Limb (tissue), 2 donors: ENCODE measurements around the gene PLK4.
"Not testable (repeated sequence)": the region's sequence is repeated elsewhere in the genome, so short reads cannot be mapped to it uniquely, and the experiment has no call there.

ENCODE experiments used
- DNase-seq, 2 donors: peaks; one replicate each; pipeline ENCODE4 v3.0.0-alpha.2; 2016; ENCODE audit errors: extremely low spot score in 2 of 2

PLK4 gene

GRCh38 chr4:127905029-127905428 lies 24.3 kb downstream of the PLK4 start:
- no peak for DNase-seq

- DNase-seq, result no peak
These were observed 35.8 kb downstream of the PLK4 start for GRCh38 chr4:127916512-127916911.

DNA sequence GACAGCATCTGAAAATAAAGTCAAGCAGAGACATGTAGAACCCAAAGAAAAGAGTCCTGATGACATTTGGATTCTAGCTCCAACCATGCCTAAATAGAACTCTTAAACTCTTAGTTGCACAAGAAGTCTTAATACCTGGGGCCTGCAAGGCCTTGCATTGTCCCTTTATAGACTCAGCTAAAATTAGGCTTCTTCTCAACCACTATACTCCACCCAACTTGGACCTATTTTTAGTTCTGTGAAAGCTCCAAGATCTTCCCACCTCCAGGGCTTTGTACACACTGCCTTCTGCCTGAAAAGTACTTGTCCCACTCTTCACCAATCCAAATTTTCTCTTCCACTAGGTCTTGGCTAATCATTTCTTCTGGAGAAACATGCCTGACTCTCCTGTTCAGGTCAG lies 36.5 kb downstream of the PLK4 start:
- no peak for DNase-seq

DNA sequence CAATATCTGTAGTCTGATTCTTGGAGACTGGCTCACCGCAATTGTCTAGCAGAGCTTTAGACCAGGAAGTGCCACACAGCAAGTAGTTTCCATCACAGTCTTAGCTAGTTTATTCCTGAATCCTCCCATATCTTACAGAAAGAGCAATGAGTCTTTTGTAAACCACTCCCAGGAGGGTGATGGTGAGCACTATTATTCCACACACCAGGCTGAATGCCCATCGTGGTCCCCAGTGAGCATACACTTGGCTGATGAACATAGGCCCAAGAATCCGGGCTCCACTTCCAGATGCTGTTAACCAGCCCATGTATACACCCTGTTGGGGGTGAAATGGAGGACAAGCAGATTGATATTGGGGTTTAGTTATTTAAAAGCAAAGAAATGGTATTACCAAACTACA lies 39.8 kb downstream of the PLK4 start:
- no peak for DNase-seq

DNA sequence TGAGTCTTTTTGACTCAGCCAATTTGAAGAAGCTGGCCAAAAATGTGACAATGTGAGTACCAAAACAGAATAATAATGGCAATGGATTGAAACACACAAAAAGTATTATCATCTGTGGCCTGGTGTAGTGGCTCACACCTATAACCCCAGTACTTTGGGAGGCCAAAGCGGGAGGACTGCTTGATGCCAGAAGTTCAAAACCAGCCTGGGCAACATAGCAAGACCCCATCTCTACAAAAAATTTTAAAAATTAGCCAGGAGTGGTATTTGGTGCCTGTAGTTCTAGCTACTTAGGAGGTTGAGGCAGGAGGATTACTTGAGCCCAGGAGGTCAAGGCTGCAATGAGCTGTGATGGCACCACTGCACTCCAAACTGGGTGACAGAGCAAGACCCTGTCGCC lies 41.5 kb downstream of the PLK4 start:
- DNase-seq, result no peak

- DNase-seq, result not testable (repeated sequence)
These were observed 45.0 kb downstream of the PLK4 start for GRCh38 chr4:127925720-127926119.

GRCh38 chr4:127930175-127930574 lies 49.5 kb downstream of the PLK4 start:
- no peak for DNase-seq

GRCh38 chr4:127931836-127932235 lies 51.1 kb downstream of the PLK4 start:
- DNase-seq, result not testable (repeated sequence)

DNA sequence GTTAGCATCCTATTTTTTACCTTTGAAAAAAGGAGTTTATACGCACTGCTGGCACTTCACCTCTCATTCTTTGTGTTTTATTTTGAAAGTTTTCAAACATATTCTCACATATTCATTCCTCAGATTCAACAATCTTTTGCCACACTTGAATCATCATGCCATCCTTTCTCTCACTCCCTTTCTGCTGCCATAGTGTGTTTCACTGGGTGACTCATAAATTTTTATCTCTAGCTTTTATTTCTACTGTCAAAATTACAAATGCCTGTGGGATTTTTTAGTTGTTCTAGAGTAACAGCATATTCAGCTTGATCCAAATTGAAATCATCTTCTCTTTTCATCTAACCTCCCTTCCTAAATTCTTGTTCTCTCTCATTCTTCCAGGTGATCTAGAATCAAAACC lies 56.3 kb downstream of the PLK4 start:
- no peak for DNase-seq
